Measurements from ENCODE around the gene SCARF1.

The SCARF1 gene

GRCh38 chr17:1592751-1593629, 52.5 kb downstream of the SCARF1 start:
- no peak for DNase-seq

- DNase-seq: no peak
These were observed 54.0 kb downstream of the SCARF1 start for GRCh38 chr17:1591474-1592090.

- no peak for DNase-seq
These were observed 54.6 kb downstream of the SCARF1 start for GRCh38 chr17:1590747-1591473.

GRCh38 chr17:1590029-1590746, 55.3 kb downstream of the SCARF1 start:
- peak; percentile 65 for DNase-seq

GRCh38 chr17:1588821-1589585, 56.5 kb downstream of the SCARF1 start:
- no peak for DNase-seq

GRCh38 chr17:1584167-1584566, 61.4 kb downstream of the SCARF1 start:
- no peak for DNase-seq

All from DMS53 (cell line).